ENCODE data around the gene FOSL1.

The FOSL1 gene

GRCh38 chr11:65854161-65854592 is 46.0 kb downstream of the FOSL1 start:
- H3K9ac ChIP-seq (ENCODE audit: low read depth, low read length, poor library complexity) = no peak overlapping the region
- no peak overlapping the region for H3K27ac ChIP-seq (replicated peaks; ENCODE audit: low read length)
- peaks cover 51 to 55% of the 10 kb centered on the region in 2 donors for H3K36me3 ChIP-seq (replicated peaks in 1 of 2; ENCODE audit: control insufficient read depth in 2 of 2, insufficient read depth in 2 of 2, low read length in 2 of 2)
- no peaks in the 10 kb centered on the region for H3K27me3 ChIP-seq (ENCODE audit: control insufficient read depth in 3 of 3, insufficient read depth in 3 of 3, low read depth in 1 of 3, low read length in 3 of 3)
- no peak overlapping the region for H2BK120ac ChIP-seq (ENCODE audit: low read depth, low read length)
- no peak overlapping the region for H3K14ac ChIP-seq (ENCODE audit: low read length)
- no peak overlapping the region for H2BK12ac ChIP-seq (ENCODE audit: low read length)
- H4K8ac ChIP-seq (ENCODE audit: low read depth, low read length) = no peak overlapping the region
- no peak overlapping the region for H2AK5ac ChIP-seq (ENCODE audit: low read depth, low read length)
- peak overlapping the region; percentile 3 for H3K23ac ChIP-seq (ENCODE audit: low read depth, low read length, poor library complexity)
- H3K18ac ChIP-seq (ENCODE audit: low read length) = no peak overlapping the region
- H3K4me3 ChIP-seq (ENCODE audit: low read length in 2 of 2) = no peak overlapping the region
- H2BK5ac ChIP-seq (ENCODE audit: low read length) = no peak overlapping the region
- no CpG with 5 or more reads among the region's 4 CpGs for WGBS, 2 donors (ENCODE audit: extremely low coverage in 2 of 2, insufficient read length in 2 of 2, insufficient replicate concordance in 1 of 2)
- H2AFZ ChIP-seq (ENCODE audit: low read length) = no peak overlapping the region
- no peak overlapping the region for H2BK15ac ChIP-seq (ENCODE audit: low read length)
- H3K79me1 ChIP-seq (ENCODE audit: low read depth, low read length) = peaks cover 23% of the 10 kb centered on the region
- H3K9me3 ChIP-seq (replicated peaks in 1 of 2; ENCODE audit: control insufficient read depth in 2 of 2, insufficient read depth in 1 of 2, low read depth in 1 of 2, low read length in 2 of 2) = peaks cover 6 to 14% of the 10 kb centered on the region in 2 donors
- H3K4ac ChIP-seq (ENCODE audit: low read length) = no peak overlapping the region
- DNase-seq (ENCODE audit: low spot score) = no peak
- H3K4me2 ChIP-seq (ENCODE audit: insufficient read depth, low read length, poor library complexity, severe bottlenecking) = no peak overlapping the region
- no peak overlapping the region for H4K91ac ChIP-seq (ENCODE audit: low read depth, low read length, poor library complexity)
- H3K4me1 ChIP-seq (ENCODE audit: control insufficient read depth in 2 of 2, insufficient read depth in 1 of 2, low read depth in 1 of 2, low read length in 2 of 2) = peaks cover 4 to 6% of the 10 kb centered on the region in 2 donors

GRCh38 chr11:65853246-65853979 is 46.8 kb downstream of the FOSL1 start:
- Histone ChIP-seq H3K36me3 (replicated peaks in 1 of 2; ENCODE audit: control insufficient read depth in 2 of 2, insufficient read depth in 2 of 2, low read length in 2 of 2) (peaks cover 51 to 55% of the 10 kb centered on the region in 2 donors), H3K4me2 (ENCODE audit: insufficient read depth, low read length, poor library complexity, severe bottlenecking) (no peak overlapping the region), H2BK15ac (ENCODE audit: low read length) (no peak overlapping the region), H2BK120ac (ENCODE audit: low read depth, low read length) (no peak overlapping the region), H3K27ac (replicated peaks; ENCODE audit: low read length) (no peak overlapping the region), H3K4ac (ENCODE audit: low read length) (no peak overlapping the region), H3K9me3 (replicated peaks in 1 of 2; ENCODE audit: control insufficient read depth in 2 of 2, insufficient read depth in 1 of 2, low read depth in 1 of 2, low read length in 2 of 2) (peaks cover 6 to 14% of the 10 kb centered on the region in 2 donors), H3K9ac (ENCODE audit: low read depth, low read length, poor library complexity) (no peak overlapping the region), H4K91ac (ENCODE audit: low read depth, low read length, poor library complexity) (no peak overlapping the region), H2AFZ (ENCODE audit: low read length) (no peak overlapping the region), H2BK5ac (ENCODE audit: low read length) (no peak overlapping the region), H4K8ac (ENCODE audit: low read depth, low read length) (no peak overlapping the region), H2BK12ac (ENCODE audit: low read length) (no peak overlapping the region), H3K4me1 (ENCODE audit: control insufficient read depth in 2 of 2, insufficient read depth in 1 of 2, low read depth in 1 of 2, low read length in 2 of 2) (peaks cover 4 to 6% of the 10 kb centered on the region in 2 donors), H2AK5ac (ENCODE audit: low read depth, low read length) (no peak overlapping the region), H3K79me1 (ENCODE audit: low read depth, low read length) (peaks cover 23% of the 10 kb centered on the region), H3K14ac (ENCODE audit: low read length) (no peak overlapping the region), H3K23ac (ENCODE audit: low read depth, low read length, poor library complexity) (no peak overlapping the region), H3K27me3 (ENCODE audit: control insufficient read depth in 3 of 3, insufficient read depth in 3 of 3, low read depth in 1 of 3, low read length in 3 of 3) (no peaks in the 10 kb centered on the region), H3K4me3 (ENCODE audit: low read length in 2 of 2) (no peak overlapping the region), H3K18ac (ENCODE audit: low read length) (no peak overlapping the region)
- no peak for DNase-seq (ENCODE audit: low spot score)
- WGBS, 2 donors (ENCODE audit: extremely low coverage in 2 of 2, insufficient read length in 2 of 2, insufficient replicate concordance in 1 of 2) = no CpG with 5 or more reads among the region's 6 CpGs

- Histone ChIP-seq H3K4me2 (ENCODE audit: insufficient read depth, low read length, poor library complexity, severe bottlenecking) (no peak overlapping the region), H3K27ac (replicated peaks; ENCODE audit: low read length) (no peak overlapping the region)
- WGBS, 2 donors (ENCODE audit: extremely low coverage in 2 of 2, insufficient read length in 2 of 2, insufficient replicate concordance in 1 of 2) = no CpG with 5 or more reads among the region's 33 CpGs
These were observed 47.5 kb downstream of the FOSL1 start for GRCh38 chr11:65852508-65853245.

More at GRCh38 chr11:65852508-65853245, 47.5 kb downstream of the FOSL1 start:
- peaks cover 23% of the 10 kb centered on the region for H3K79me1 ChIP-seq (ENCODE audit: low read depth, low read length)
- no peak overlapping the region for H2BK5ac ChIP-seq (ENCODE audit: low read length)
- peaks cover 6 to 14% of the 10 kb centered on the region in 2 donors for H3K9me3 ChIP-seq (replicated peaks in 1 of 2; ENCODE audit: control insufficient read depth in 2 of 2, insufficient read depth in 1 of 2, low read depth in 1 of 2, low read length in 2 of 2)
- peak overlapping the region in 1 of 2 donors; percentile 53 for H3K4me3 ChIP-seq (ENCODE audit: low read length in 2 of 2)
- H3K18ac ChIP-seq (ENCODE audit: low read length) = no peak overlapping the region
- peak overlapping the region; percentile 75 for H3K23ac ChIP-seq (ENCODE audit: low read depth, low read length, poor library complexity)
- H2BK12ac ChIP-seq (ENCODE audit: low read length) = no peak overlapping the region
- no peak overlapping the region for H3K14ac ChIP-seq (ENCODE audit: low read length)
- H2BK120ac ChIP-seq (ENCODE audit: low read depth, low read length) = no peak overlapping the region
- H3K36me3 ChIP-seq (replicated peaks in 1 of 2; ENCODE audit: control insufficient read depth in 2 of 2, insufficient read depth in 2 of 2, low read length in 2 of 2) = peaks cover 51 to 55% of the 10 kb centered on the region in 2 donors
- peaks cover 4 to 6% of the 10 kb centered on the region in 2 donors for H3K4me1 ChIP-seq (ENCODE audit: control insufficient read depth in 2 of 2, insufficient read depth in 1 of 2, low read depth in 1 of 2, low read length in 2 of 2)
- no peak overlapping the region for H2AFZ ChIP-seq (ENCODE audit: low read length)
- no peak for DNase-seq (ENCODE audit: low spot score)
- no peak overlapping the region for H2AK5ac ChIP-seq (ENCODE audit: low read depth, low read length)
- no peak overlapping the region for H4K91ac ChIP-seq (ENCODE audit: low read depth, low read length, poor library complexity)
- H2BK15ac ChIP-seq (ENCODE audit: low read length) = no peak overlapping the region
- no peaks in the 10 kb centered on the region for H3K27me3 ChIP-seq (ENCODE audit: control insufficient read depth in 3 of 3, insufficient read depth in 3 of 3, low read depth in 1 of 3, low read length in 3 of 3)
- H3K4ac ChIP-seq (ENCODE audit: low read length) = no peak overlapping the region
- H3K9ac ChIP-seq (ENCODE audit: low read depth, low read length, poor library complexity) = no peak overlapping the region
- H4K8ac ChIP-seq (ENCODE audit: low read depth, low read length) = no peak overlapping the region
